Fibroblast of villous mesenchyme (primary cell): ENCODE results near the gene HES2. TPM values are rescaled to one million over a fixed set of nuclear protein-coding genes. Genes with fewer than 3 reads are reported as not detected.

ENCODE experiments used
- DNase-seq: peaks from one replicate; pipeline ENCODE4 v3.0.0-alpha.2; 2010; ENCODE audit warnings: low read depth
- H3K4me3 ChIP-seq: 2 replicates; pipeline ENCODE4 v1.5.1; 2011; ENCODE audit warnings: low read depth, mild to moderate bottlenecking, low read length
- CTCF ChIP-seq: IDR thresholded peaks from 2 replicates; pipeline ENCODE4 v1.5.1; 2012; ENCODE audit warnings: low read depth, mild to moderate bottlenecking, low read length; ENCODE audit not compliant: insufficient read depth
- total RNA-seq: library from RNA; depleted of rRNA; stranded (reverse); fragments of >200 nt; gene quantifications from 2 replicates; pipeline ENCODE4 v1.2.3, GENCODE V29; 2012

Gene HES2
- total RNA-seq, 1 donor, result 0.43 TPM

DNA sequence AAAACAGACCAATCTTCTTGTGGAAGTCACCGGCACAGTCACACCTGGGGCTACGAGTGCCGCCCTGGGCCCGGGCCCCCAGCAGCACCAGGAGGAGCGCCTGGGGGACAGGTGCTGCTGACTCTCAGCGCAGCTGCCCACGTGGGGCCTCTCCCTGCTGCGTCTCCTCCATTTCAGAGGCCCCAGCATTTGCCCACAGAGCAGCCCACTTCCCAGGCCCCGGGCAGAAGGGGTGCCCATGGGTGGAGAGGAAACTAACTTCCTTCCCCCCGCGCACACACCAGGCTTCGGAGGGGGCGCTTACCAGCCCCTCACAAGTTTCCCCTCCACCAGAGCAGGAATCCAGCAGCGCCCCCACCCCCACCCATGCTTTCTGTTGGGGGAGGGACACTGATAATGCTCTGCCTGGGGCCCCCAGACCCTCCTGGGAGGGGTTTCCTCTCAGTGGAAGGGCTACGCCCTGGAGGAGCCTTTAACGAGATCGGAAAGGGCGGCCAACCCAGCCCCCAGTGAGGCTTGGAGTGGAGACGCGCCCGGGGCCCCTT is 45.8 kb upstream of the HES2 start:
- H3K4me3 ChIP-seq, result no peak overlapping the region
- TF ChIP-seq CTCF, result no peak
- DNase-seq, result no peak

GRCh38 chr1:6464915-6465314 is 45.2 kb upstream of the HES2 start:
- TF ChIP-seq CTCF, result no peak
- H3K4me3 ChIP-seq, result no peak overlapping the region
- DNase-seq, result no peak

DNA sequence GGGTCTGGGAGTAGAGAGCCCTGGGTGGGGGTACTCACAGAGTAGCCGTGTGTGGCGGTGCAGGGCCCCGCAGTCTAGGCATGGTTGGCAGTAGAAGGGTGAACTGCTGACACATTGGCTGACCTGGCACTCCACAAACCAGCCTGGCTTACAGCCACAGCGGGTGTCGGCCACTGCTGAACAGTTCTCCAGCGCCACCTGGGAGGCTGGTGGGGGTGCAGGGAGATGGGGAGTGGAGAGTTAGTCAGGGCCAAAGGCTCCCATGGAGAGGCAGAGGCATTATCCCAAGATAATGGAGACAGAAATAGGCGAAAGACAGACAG is 44.8 kb upstream of the HES2 start:
- no peak for TF ChIP-seq CTCF
- no peak for DNase-seq
- H3K4me3 ChIP-seq, result no peak overlapping the region

DNA sequence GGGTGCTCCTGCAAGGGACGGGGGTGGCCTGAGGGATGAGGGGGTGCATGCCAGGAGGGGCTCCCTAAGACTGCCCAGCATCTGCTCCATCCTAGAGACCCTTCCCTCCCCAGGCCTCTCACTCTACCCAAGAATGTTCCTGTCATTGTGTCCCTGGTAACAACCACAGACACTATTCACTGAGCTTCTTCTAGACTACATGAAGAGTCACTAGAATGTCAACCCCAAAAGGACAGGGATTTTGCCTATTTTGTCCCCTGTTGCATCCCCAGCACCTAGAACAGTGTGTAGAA is 43.3 kb upstream of the HES2 start:
- TF ChIP-seq CTCF, result no peak
- no peak overlapping the region for H3K4me3 ChIP-seq
- no peak for DNase-seq

DNA sequence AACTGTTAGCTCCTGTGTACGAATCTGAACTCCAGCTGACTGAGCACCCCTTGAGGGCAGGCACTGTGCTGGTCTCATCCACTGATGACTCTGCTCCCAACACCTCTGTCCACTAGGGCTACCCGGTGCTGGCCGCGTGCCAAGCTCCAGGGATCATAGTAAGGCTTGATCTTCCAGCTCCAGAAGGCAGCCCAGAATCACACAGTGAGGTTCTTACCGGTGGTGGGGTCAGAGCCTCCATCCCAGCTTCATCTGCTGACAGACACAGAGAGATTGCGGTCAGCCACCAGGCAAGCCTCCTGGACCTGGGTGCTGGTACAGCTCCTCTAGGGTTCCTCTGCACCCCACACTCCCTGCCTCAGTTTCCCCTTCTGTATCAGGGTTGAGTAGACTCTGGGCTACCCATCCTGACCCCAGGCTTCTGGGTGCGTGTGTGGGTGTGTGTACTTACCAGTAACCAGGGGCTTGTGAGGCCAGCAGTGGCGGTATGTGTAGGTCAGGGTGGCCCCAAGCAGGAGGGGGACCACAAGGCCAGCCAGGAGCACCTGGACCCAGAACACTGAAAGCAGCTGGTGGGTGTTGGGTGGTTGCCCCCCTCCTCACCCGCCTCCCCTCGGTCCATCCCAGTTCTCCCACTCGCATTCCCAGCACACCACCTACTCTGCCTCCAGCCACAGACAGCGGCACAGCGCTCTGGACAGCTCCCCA is 42.8 kb upstream of the HES2 start:
- DNase-seq, result no peak
- no peak overlapping the region for H3K4me3 ChIP-seq

DNA sequence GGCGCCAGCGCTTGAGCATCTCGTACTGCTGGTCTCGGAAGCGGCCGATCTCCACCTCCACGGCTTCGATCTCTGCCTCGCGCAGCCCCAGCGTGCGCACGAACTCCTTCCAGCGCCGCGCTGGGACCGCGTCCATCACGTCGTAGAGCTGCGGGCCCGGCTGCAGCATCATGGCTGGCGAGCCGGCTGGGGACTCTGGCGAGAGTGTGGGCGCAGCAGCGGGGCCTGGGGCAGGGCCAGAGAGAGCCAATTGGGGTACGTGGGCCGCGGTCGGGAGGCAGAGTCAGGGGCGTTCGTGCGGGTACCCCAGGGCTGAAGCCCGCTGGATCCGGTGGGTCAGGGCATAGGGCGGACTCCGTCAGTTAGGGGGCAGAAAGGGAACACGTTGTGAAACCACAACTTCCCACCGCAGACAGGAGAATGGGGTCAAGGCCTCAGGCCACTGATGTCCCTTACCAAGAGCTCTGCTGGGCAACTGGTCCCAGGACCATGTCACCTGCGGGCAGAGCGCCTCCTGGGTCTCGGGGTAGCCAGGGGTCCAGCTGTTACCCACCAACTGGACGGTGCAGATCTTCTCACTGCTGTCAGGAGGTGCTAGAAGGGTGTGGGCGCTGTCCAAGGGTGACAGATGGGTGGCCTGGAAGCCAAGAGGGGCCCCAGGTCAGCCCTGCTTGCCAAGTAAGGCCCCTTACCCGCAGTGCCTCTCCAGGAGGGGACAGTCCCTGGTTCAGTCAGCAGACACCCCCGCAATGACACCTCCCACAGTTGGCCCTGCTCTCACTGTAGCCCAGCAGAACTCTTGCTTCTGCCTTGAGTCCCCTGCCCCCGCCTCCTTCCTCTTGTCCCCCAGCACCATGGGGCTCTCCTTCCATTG is 42.1 kb upstream of the HES2 start:
- no peak for TF ChIP-seq CTCF
- DNase-seq, result no peak
- H3K4me3 ChIP-seq, result no peak overlapping the region

More for the DNA sequence above, 42.8 kb upstream of the HES2 start:
- TF ChIP-seq CTCF, result no peak
